ENCODE results near the gene SEMA3A.

Gene SEMA3A

DNA sequence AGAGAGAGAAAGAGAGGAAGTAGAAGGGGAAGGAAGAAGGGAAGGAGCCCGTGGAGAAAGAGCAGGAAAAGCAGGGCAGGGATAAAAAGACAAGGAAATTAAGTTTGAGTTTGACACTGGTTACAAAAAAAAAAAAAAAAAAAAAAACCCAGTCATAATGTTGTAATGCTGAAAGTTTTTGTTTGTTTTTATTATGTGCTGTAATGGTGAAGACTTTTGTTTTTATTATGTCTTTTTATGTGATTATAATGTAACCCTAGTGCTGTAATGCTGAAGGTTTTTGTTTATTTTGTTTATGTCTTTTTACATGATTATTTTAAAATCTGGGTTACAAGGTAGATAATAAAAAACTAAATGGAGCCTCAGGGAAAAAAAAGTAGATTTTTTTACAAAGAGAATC, 184.8 kb downstream of the SEMA3A start:
- peak overlapping the region; percentile 7 for H3K27ac Mint-ChIP-seq
- no peaks in the 10 kb centered on the region for H3K9me3 Mint-ChIP-seq
- H3K4me1 Mint-ChIP-seq: no peaks in the 10 kb centered on the region
- DNase-seq: no peak
- H3K4me3 Mint-ChIP-seq: no peak overlapping the region
- TF ChIP-seq, protein P1, sequence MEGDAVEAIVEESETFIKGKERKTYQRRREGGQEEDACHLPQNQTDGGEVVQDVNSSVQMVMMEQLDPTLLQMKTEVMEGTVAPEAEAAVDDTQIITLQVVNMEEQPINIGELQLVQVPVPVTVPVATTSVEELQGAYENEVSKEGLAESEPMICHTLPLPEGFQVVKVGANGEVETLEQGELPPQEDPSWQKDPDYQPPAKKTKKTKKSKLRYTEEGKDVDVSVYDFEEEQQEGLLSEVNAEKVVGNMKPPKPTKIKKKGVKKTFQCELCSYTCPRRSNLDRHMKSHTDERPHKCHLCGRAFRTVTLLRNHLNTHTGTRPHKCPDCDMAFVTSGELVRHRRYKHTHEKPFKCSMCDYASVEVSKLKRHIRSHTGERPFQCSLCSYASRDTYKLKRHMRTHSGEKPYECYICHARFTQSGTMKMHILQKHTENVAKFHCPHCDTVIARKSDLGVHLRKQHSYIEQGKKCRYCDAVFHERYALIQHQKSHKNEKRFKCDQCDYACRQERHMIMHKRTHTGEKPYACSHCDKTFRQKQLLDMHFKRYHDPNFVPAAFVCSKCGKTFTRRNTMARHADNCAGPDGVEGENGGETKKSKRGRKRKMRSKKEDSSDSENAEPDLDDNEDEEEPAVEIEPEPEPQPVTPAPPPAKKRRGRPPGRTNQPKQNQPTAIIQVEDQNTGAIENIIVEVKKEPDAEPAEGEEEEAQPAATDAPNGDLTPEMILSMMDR (IDR thresholded peaks at IDR 0.05): no peak
- H3K36me3 Mint-ChIP-seq (ENCODE audit: low read depth): peaks cover 21% of the 10 kb centered on the region
- no peaks in the 10 kb centered on the region for H3K27me3 Mint-ChIP-seq (ENCODE audit: low read depth, poor library complexity)

DNA sequence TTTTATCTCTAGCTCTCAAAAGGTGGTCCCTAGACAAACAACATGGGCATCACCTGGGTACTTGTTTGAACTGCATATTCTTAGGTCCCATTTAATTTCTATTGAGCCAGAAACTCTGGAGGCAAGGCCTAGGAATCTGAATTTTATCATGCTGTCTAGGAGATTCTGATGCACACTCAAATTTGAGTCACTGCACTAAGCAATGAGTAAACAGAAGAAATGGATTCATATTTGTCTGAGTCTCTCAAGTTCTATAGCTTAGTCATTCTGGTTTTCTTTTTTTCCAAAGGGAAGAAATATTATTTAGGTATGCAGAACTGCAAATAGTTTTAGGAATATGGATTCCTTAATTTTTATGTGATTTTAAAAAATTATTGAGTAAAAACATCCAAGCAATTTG, 185.5 kb downstream of the SEMA3A start:
- H3K27ac Mint-ChIP-seq: no peak overlapping the region
- no peaks in the 10 kb centered on the region for H3K27me3 Mint-ChIP-seq (ENCODE audit: low read depth, poor library complexity)
- no peak overlapping the region for H3K4me3 Mint-ChIP-seq
- TF ChIP-seq, protein P1 (IDR thresholded peaks at IDR 0.05): no peak
- DNase-seq: no peak
- peaks cover 21% of the 10 kb centered on the region for H3K36me3 Mint-ChIP-seq (ENCODE audit: low read depth)
- H3K9me3 Mint-ChIP-seq: no peaks in the 10 kb centered on the region
- H3K4me1 Mint-ChIP-seq: peaks cover under 1% of the 10 kb centered on the region

DNA sequence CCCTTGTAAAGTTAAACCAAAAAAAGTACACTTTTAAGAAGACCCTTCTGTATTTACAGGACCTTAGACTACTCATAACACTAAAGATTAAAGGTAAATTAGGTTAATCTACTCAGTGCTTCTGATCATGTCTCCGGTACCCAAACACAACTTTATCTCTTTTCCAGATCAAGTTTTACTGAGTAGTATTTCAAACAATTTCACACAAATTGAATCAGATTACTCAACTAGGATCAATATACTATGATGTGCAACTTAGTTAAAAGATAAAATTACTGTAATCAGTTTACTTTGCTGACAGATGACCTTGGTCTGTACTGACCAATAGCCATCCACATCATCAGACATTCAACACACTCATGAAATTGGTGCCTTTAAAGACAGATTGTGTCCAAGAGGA, 191.4 kb downstream of the SEMA3A start:
- Mint-ChIP-seq H3K9me3 (no peaks in the 10 kb centered on the region), H3K36me3 (ENCODE audit: low read depth) (peaks cover 20% of the 10 kb centered on the region), H3K27me3 (ENCODE audit: low read depth, poor library complexity) (no peaks in the 10 kb centered on the region), H3K4me1 (peaks cover 9% of the 10 kb centered on the region), H3K4me3 (no peak overlapping the region), H3K27ac (no peak overlapping the region)
- no peak for DNase-seq
- TF ChIP-seq, protein P1 (IDR thresholded peaks at IDR 0.05): no peak

DNA sequence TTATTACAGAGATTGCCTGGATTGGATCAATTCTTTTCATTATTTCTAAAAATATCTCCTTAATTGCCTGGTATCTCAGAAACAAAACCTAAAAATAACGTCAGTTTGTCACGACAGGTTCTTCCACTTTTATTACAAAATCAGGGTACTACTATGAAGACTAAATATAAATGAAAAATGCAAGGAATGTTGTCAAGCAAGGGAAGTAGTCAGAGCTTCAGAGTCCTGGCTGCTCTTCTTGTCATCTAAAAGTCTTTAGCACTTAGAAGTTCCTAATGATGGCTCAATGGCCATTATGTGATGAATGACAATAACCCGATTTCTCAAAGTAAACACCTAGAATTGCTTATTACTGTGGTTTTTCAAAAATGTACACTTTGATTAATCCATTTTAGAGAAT, 192.2 kb downstream of the SEMA3A start:
- DNase-seq: no peak
- TF ChIP-seq, protein P1 (IDR thresholded peaks at IDR 0.05): no peak
- Mint-ChIP-seq H3K4me3 (no peak overlapping the region), H3K36me3 (ENCODE audit: low read depth) (peaks cover 19% of the 10 kb centered on the region), H3K27ac (no peak overlapping the region), H3K27me3 (ENCODE audit: low read depth, poor library complexity) (no peaks in the 10 kb centered on the region), H3K9me3 (no peaks in the 10 kb centered on the region), H3K4me1 (peaks cover 9% of the 10 kb centered on the region)

DNA sequence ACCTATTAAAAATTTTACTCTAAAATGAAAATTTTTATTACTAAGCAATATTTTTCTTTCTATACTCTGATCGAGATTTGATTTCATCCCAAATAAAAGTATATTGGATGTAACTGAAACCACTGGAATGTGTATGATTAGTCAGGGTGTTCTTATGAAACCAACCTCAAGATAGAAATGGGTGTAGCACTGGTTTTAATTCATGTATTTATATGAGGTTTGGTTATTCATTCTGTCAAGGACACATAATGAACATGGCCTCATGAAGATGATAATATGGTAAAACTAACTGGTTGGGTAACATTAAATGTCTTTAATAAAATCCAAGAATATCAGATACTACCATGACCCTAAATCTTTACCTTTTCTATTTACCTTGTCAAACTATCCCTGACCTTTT, 197.7 kb downstream of the SEMA3A start:
- Mint-ChIP-seq H3K9me3 (peaks cover 10% of the 10 kb centered on the region), H3K4me1 (no peaks in the 10 kb centered on the region), H3K36me3 (ENCODE audit: low read depth) (peaks cover 20% of the 10 kb centered on the region), H3K27ac (no peak overlapping the region), H3K4me3 (no peak overlapping the region), H3K27me3 (ENCODE audit: low read depth, poor library complexity) (no peaks in the 10 kb centered on the region)
- DNase-seq: no peak
- TF ChIP-seq, protein P1 (IDR thresholded peaks at IDR 0.05): no peak

DNA sequence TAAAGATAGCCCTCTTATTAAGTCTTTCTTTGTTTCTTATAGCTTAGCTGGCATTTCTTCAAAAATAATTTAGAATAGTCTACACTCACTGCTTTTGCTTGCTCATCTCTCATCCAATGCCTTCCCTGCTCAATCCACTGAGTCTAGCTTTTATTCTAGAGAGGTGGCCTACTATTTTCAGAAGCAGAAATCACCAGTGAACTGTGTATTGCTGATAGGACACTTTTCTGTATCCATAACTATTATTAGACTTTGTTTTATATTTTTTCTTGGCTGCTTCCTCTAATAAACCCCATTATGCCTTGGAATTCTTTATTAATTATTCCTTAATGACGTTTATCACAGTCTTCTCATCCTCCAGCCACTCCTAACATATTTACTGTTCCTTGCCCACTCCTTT, 206.8 kb downstream of the SEMA3A start:
- no peak overlapping the region for H3K27ac Mint-ChIP-seq
- H3K9me3 Mint-ChIP-seq: peaks cover 3% of the 10 kb centered on the region
- TF ChIP-seq, protein P1 (IDR thresholded peaks at IDR 0.05): no peak
- no peaks in the 10 kb centered on the region for H3K27me3 Mint-ChIP-seq (ENCODE audit: low read depth, poor library complexity)
- H3K4me1 Mint-ChIP-seq: peaks cover 5% of the 10 kb centered on the region
- H3K4me3 Mint-ChIP-seq: no peak overlapping the region
- peaks cover 5% of the 10 kb centered on the region for H3K36me3 Mint-ChIP-seq (ENCODE audit: low read depth)
- DNase-seq: no peak

Measured in nephron progenitor cell (in vitro differentiated cells).